ENCODE data around the gene PTRH1. TPM values are rescaled to one million over a fixed set of nuclear protein-coding genes. Genes with fewer than 3 reads are reported as not detected.

PTRH1 gene
- total and polyA plus RNA-seq, 2 of the 4 experiments (the other 2 are of a cell fraction), result 5.4 to 14.8 TPM

- dilution Hi-C loops (cut with HindIII; ENCODE audit: low sequenced_read_pairs, unreplicated experiment), result no loop called here
- DNase-seq (no peak), ATAC-seq (ENCODE audit: low read depth) (no peak)
- in situ Hi-C loops (cut with MboI; ENCODE audit: low sequenced_read_pairs), result no loop called here
- Histone ChIP-seq H3K9ac (ENCODE audit: low read depth, low read length) (no peak overlapping the region), H2BK120ac (ENCODE audit: low read depth, low read length) (no peak overlapping the region), H3K79me1 (ENCODE audit: low read depth in 1 of 2, low read length in 2 of 2) (peaks cover 2 to 14% of the 10 kb centered on the region in 2 experiments; a peak in 3 of 4 replicates), H3K4me1 (ENCODE audit: control insufficient read depth, insufficient read depth, low read length) (peaks cover 7% of the 10 kb centered on the region), H3K27ac (ENCODE audit: insufficient read depth, low read length) (no peak overlapping the region), H4K8ac (ENCODE audit: low read depth in 2 of 2, low read length in 2 of 2) (no peak overlapping the region), H3K9me1 (ENCODE audit: insufficient read depth, low read length) (no peaks in the 10 kb centered on the region; the same call in 1 of the 2 replicates), H4K20me1 (ENCODE audit: insufficient read depth, low read length) (peaks cover 7% of the 10 kb centered on the region), H3K27me3 (ENCODE audit: control insufficient read depth, insufficient read depth, low read length) (no peaks in the 10 kb centered on the region), H4K91ac (ENCODE audit: insufficient read depth, low read depth, low read length) (no peak overlapping the region), H2AFZ (replicated peaks; ENCODE audit: low read length, poor library complexity) (no peak overlapping the region), H3K18ac (ENCODE audit: low read depth, low read length) (no peak overlapping the region), H3K23ac (ENCODE audit: low read depth, low read length) (no peak overlapping the region), H2AK9ac (replicated peaks; ENCODE audit: low read depth, low read length, poor library complexity) (no peak overlapping the region), H3K36me3 (ENCODE audit: control insufficient read depth, insufficient read depth, low read length) (no peaks in the 10 kb centered on the region), H4K5ac (ENCODE audit: low read depth, low read length) (no peak overlapping the region), H3K4me2 (ENCODE audit: low read depth, low read length) (no peak overlapping the region), H2BK20ac (ENCODE audit: low read depth, low read length) (no peak overlapping the region), H3K4me3 (ENCODE audit: insufficient read depth, low read depth, low read length) (no peak overlapping the region), H3K56ac (ENCODE audit: extremely low read depth, insufficient read depth, low read length) (no peak overlapping the region), H2BK15ac (ENCODE audit: low read depth, low read length) (no peak overlapping the region), H2BK5ac (ENCODE audit: low read depth, low read length, poor library complexity, severe bottlenecking) (no peak overlapping the region), H3K9me3 (ENCODE audit: control insufficient read depth, insufficient read depth, low read length) (no peaks in the 10 kb centered on the region), H3K4ac (ENCODE audit: low read depth, low read length) (no peak overlapping the region), H2AK5ac (ENCODE audit: low read depth, low read length) (no peak overlapping the region), H3K14ac (replicated peaks; ENCODE audit: low read depth, low read length) (no peak overlapping the region)
- POLR2A ChIA-PET (ENCODE audit: unreplicated experiment), result no interaction called here
- no TSS peak for BruUV-seq (replicated peaks)
- intact Hi-C loops (cut with micrococcal nuclease), result no loop called here
- CTCF ChIA-PET, result no interaction called here
- TF ChIP-seq CEBPB (IDR thresholded peaks at IDR 0.05; ENCODE audit: low read depth, low read length) (no peak), MXI1 (IDR thresholded peaks at IDR 0.05; ENCODE audit: borderline replicate concordance, low read depth, low read length) (no peak), FOS (IDR thresholded peaks at IDR 0.05; ENCODE audit: low read depth, low read length) (no peak), RCOR1 (IDR thresholded peaks at IDR 0.05; ENCODE audit: insufficient replicate concordance, low read length) (no peak), CHD1 (IDR thresholded peaks at IDR 0.05; ENCODE audit: low read depth, low read length) (no peak), BHLHE40 (IDR thresholded peaks at IDR 0.05; ENCODE audit: low read depth, low read length) (no peak), ELK1 (IDR thresholded peaks at IDR 0.05; ENCODE audit: borderline replicate concordance, low read depth, low read length) (no peak), MAFK (IDR thresholded peaks at IDR 0.05; ENCODE audit: low read depth, low read length) (no peak), MAZ (IDR thresholded peaks at IDR 0.05; ENCODE audit: borderline replicate concordance, low read depth, low read length) (no peak), CTCF (conservative IDR thresholded peaks at IDR 0.05; ENCODE audit: low read depth, low read length) (no peak), RFX5 (IDR thresholded peaks at IDR 0.05; ENCODE audit: low read depth, low read length) (no peak), POLR2A (IDR thresholded peaks at IDR 0.05; ENCODE audit: low read depth, low read length) (no peak), SMC3 (IDR thresholded peaks at IDR 0.05; ENCODE audit: low read depth, low read length) (no peak), NFE2L2 (IDR thresholded peaks at IDR 0.05; ENCODE audit: low read depth, low read length) (no peak), RAD21 (IDR thresholded peaks at IDR 0.05; ENCODE audit: low read length) (no peak), USF2 (IDR thresholded peaks at IDR 0.05; ENCODE audit: low read depth, low read length) (no peak)
- WGBS, 2 experiments (ENCODE audit: extremely low coverage in 2 of 2, insufficient read length in 1 of 2), result no CpG with 5 or more reads among the region's 11 CpGs
These were observed 3.1 kb downstream of the PTRH1 start for GRCh38 chr9:127712371-127712770.

Data from IMR-90 (cell line).